ENCODE data around the gene BRINP1.
"Not testable (repeated sequence)": the region's sequence is repeated elsewhere in the genome, so short reads cannot be mapped to it uniquely, and the experiment has no call there.

The BRINP1 gene

GRCh38 chr9:119213471-119213870 is 155.8 kb downstream of the BRINP1 start:
- DNase-seq (ENCODE audit: low read depth in 2 of 2), result no peak

DNA sequence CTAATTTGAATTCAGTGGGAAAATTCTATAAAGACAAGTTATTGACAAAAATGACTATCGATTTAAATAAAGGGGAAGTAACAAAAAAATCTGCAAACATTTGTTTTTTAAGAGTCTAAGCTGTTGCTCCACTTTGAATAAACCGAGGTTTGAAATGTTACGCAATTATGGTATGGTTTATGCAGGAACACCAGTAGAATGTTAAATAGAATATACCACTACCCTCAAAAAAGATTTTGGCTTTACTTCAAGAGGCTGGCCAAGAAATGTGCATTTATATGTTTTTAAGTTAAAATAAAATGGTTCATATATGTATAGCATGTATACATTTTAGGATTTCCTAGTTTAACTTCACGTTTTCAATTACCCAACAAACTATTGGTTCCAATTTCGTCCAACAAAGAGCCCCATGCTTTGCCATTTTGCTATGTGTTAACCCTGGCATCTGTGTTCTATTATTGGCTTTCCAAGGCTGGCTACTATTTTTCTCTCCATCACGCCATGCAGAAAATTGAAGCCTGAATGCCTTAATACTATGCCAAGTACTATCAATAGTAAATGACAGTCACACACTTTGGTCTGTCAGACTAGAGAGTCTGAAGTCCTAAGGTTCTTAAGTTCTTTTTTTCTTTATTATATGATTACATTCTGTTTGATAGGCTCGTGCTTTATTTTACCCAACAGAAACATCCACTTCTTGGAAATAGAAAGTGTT is 171.2 kb downstream of the BRINP1 start:
- DNase-seq (ENCODE audit: low read depth in 2 of 2), result no peak

- DNase-seq (ENCODE audit: low read depth in 2 of 2), result no peak
These were observed 173.7 kb downstream of the BRINP1 start for GRCh38 chr9:119195521-119195920.

- DNase-seq (ENCODE audit: low read depth in 2 of 2), result no peak
These were observed 183.9 kb downstream of the BRINP1 start for GRCh38 chr9:119185298-119185697.

- DNase-seq (ENCODE audit: low read depth in 2 of 2), result no peak
These were observed 184.8 kb downstream of the BRINP1 start for GRCh38 chr9:119184265-119184936.

DNA sequence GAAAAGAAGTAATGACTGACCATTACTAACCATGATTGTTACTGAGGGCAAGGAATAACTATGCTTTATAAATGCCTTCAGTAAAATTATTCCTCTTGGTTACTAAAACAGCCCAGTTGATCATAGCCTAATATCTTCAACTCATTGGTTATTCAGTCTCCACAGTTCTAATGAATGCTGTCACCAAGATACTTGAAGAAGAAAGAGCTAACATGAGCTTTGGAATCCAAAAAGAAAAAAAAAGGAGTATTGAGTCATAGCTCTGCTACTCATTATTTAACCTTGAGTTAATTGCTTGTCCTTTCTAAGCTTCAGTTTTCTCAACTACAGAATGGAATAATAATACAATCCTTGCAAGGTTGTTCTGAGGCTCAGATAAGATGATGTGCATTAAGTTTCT is 187.7 kb downstream of the BRINP1 start:
- DNase-seq (ENCODE audit: low read depth in 2 of 2), result no peak

GRCh38 chr9:119180897-119181296 is 188.3 kb downstream of the BRINP1 start:
- no peak for DNase-seq (ENCODE audit: low read depth in 2 of 2)

DNA sequence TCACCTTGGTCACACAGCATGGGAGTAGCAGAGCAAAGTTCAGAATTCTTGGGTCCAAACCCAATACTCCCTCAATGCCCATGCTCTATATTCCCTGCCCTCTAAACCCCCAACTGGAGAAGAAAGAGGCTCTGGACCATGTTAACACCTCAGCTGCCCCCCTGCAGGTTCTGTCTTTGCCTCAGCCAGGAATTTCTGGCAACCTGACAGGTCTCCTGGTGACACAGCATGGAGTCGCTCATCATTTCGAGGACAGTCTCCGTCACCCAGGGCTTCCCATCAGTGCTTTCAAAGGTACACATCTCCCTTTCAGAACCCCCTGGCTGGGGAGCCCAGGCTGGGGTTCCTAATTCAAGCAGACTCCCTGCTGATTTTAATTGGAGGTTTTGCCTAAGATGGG is 189.5 kb downstream of the BRINP1 start:
- DNase-seq (ENCODE audit: low read depth in 2 of 2), result no peak

DNA sequence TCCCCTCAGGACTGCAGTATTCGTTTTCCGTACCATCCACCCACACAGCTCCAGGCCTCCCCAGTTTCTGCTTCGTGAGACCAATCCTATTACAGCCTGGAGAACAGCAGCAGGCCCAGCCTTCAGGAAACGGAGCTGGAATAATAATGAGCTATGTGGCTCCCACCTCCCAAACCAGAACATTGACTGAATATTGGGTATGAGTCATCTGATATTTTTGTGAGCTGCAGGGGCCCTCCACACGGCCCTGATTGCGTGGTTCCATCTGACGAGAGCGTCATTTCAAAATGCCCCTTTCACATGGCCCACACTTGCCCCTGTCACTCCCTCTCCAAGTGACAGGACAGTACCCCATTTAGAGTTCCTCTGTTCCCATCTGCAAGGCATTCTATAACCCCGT is 192.0 kb downstream of the BRINP1 start:
- DNase-seq (ENCODE audit: low read depth in 2 of 2), result no peak

- DNase-seq (ENCODE audit: low read depth in 2 of 2), result no peak
These were observed 193.7 kb downstream of the BRINP1 start for GRCh38 chr9:119175581-119175980.

GRCh38 chr9:119169222-119169621 is 200.0 kb downstream of the BRINP1 start:
- DNase-seq (ENCODE audit: low read depth in 2 of 2), result not testable (repeated sequence)

DNA sequence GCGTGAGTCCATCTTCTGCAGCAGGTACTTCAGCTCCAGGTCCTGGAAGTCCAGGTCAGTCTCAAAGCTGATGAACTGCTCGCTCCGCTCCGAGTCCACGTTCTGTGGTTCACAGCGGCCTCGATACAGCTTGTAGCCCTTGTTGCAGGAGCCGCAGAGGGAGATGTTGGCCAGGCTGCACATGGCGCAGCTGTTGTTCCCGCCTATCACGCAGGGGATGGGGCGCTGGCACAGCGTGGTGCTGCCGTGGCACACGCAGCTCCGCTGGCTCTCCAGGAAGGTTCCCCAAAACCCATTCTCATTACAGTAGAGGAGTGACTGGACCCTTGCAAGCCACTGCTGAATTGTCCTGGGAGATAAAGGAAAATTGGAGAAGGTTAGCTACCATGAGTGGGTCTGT is 201.4 kb downstream of the BRINP1 start:
- no peak for DNase-seq (ENCODE audit: low read depth in 2 of 2)

- DNase-seq (ENCODE audit: low read depth in 2 of 2), result no peak
These were observed 202.0 kb downstream of the BRINP1 start for GRCh38 chr9:119167267-119167666.

- DNase-seq (ENCODE audit: low read depth in 2 of 2), result no peak
These were observed 203.1 kb downstream of the BRINP1 start for GRCh38 chr9:119166096-119166495.

- DNase-seq (ENCODE audit: low read depth in 2 of 2), result no peak
These were observed 204.1 kb downstream of the BRINP1 start for GRCh38 chr9:119165131-119165530.

GRCh38 chr9:119164716-119165115 is 204.5 kb downstream of the BRINP1 start:
- no peak for DNase-seq (ENCODE audit: low read depth in 2 of 2)

- no peak for DNase-seq (ENCODE audit: low read depth in 2 of 2)
These were observed 208.7 kb downstream of the BRINP1 start for GRCh38 chr9:119160551-119160950.

GRCh38 chr9:119159386-119159785 is 209.8 kb downstream of the BRINP1 start:
- DNase-seq (ENCODE audit: low read depth in 2 of 2), result no peak

DNA sequence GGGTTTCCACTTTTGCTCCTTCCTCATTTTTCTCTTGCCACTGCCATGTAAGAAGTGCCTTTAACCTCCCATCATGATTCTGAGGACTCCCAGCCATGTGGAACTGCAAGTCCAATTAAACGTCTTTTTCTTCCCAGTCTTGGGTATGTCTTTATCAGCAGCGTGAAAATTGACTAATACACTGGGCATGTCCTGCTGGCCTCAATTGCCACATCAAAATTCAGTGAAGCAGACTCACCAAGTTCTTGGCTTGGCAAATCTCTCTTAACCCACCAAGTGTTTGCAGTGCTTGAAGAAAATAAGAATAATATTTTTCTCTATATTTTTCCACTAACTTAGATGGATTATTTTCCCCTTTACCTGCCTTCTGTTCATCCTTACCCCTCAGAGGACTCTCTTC is 212.0 kb downstream of the BRINP1 start:
- DNase-seq (ENCODE audit: low read depth in 2 of 2), result no peak

GRCh38 chr9:119156354-119156753 is 212.9 kb downstream of the BRINP1 start:
- DNase-seq (ENCODE audit: low read depth in 2 of 2), result no peak

GRCh38 chr9:119154527-119154926 is 214.7 kb downstream of the BRINP1 start:
- no peak for DNase-seq (ENCODE audit: low read depth in 2 of 2)

DNA sequence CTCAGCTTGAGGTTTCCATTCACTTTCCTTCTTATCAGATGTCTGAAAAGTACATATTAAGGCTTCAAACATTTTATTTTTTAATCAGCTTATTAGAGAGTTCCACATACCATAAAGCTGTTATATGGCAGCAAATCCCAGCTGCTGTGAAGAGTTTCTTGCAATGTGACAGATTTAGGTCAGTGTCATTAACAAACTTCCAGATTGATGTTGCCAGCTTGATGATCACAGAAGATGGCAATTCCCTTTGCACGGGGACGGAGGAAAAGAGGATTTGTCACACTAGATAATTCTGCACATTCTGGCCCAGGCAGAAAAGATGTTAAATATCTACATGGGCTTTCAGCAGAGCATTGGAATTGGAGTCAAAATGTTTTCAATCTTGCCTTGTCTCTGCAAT is 215.8 kb downstream of the BRINP1 start:
- no peak for DNase-seq (ENCODE audit: low read depth in 2 of 2)

- no peak for DNase-seq (ENCODE audit: low read depth in 2 of 2)
These were observed 220.4 kb downstream of the BRINP1 start for GRCh38 chr9:119148855-119149254.

DNA sequence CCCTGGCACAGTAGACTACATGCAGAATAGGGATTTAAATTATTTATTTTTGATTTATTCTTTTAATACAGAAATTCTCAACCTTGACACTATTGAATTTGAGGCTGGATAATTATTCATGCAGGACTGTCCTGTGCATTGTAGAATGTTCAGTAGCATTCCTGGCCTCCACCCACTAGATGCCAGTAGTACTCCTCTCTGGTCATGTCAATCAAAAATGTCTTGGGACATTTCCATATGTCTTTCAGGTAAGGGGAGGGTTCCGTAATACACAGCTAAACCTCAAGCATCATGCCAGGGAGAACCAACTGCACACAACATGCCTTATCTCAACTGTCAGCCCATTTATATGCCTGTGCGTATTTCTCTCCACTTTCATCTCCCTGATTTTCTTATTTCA is 231.8 kb downstream of the BRINP1 start:
- DNase-seq (ENCODE audit: low read depth in 2 of 2), result no peak
